ENCODE results near the gene PTPN22.
"Not testable (repeated sequence)": the region's sequence is repeated elsewhere in the genome, so short reads cannot be mapped to it uniquely, and the experiment has no call there.

Gene PTPN22

GRCh38 chr1:113886417-113887401 lies 15.2 kb upstream of the PTPN22 start:
- no peak for DNase-seq

- DNase-seq = no peak
Measured at GRCh38 chr1:113881661-113882060, 10.1 kb upstream of the PTPN22 start.

- no peak for DNase-seq
Measured at GRCh38 chr1:113879739-113880038, 8.2 kb upstream of the PTPN22 start.

GRCh38 chr1:113876176-113876575 lies 4.7 kb upstream of the PTPN22 start:
- DNase-seq = no peak

GRCh38 chr1:113875714-113876113 lies 4.2 kb upstream of the PTPN22 start:
- no peak for DNase-seq

- no peak for DNase-seq
Measured at GRCh38 chr1:113874012-113874879, 2.7 kb upstream of the PTPN22 start.

GRCh38 chr1:113872219-113872935 lies 865 bp upstream of the PTPN22 start:
- no peak for DNase-seq

- DNase-seq = no peak
Measured at GRCh38 chr1:113870778-113871177, 734 bp downstream of the PTPN22 start.

- no peak for DNase-seq
Measured at GRCh38 chr1:113868387-113869083, 3.0 kb downstream of the PTPN22 start.

- DNase-seq = no peak
Measured at GRCh38 chr1:113861641-113862040, 9.9 kb downstream of the PTPN22 start.

GRCh38 chr1:113860891-113861290 lies 10.6 kb downstream of the PTPN22 start:
- no peak for DNase-seq

GRCh38 chr1:113859478-113860175 lies 11.9 kb downstream of the PTPN22 start:
- DNase-seq = no peak

GRCh38 chr1:113858982-113859381 lies 12.5 kb downstream of the PTPN22 start:
- DNase-seq = no peak

GRCh38 chr1:113858418-113858817 lies 13.1 kb downstream of the PTPN22 start:
- no peak for DNase-seq

GRCh38 chr1:113857776-113858175 lies 13.7 kb downstream of the PTPN22 start:
- DNase-seq = no peak

- DNase-seq = no peak
Measured at GRCh38 chr1:113856401-113856790, 15.1 kb downstream of the PTPN22 start.

- no peak for DNase-seq
Measured at GRCh38 chr1:113855630-113856400, 15.7 kb downstream of the PTPN22 start.

GRCh38 chr1:113854234-113854633 lies 17.3 kb downstream of the PTPN22 start:
- no peak for DNase-seq

GRCh38 chr1:113852694-113853093 lies 18.8 kb downstream of the PTPN22 start:
- DNase-seq = not testable (repeated sequence)

- no peak for DNase-seq
Measured at GRCh38 chr1:113850127-113850796, 21.2 kb downstream of the PTPN22 start.

- no peak for DNase-seq
Measured at GRCh38 chr1:113849072-113849471, 22.4 kb downstream of the PTPN22 start.

All from NCI-H510A treated with DMSO at 0.1 percent for 48 hours (cell line).